Sciatic nerve (tissue), 2 donors: ENCODE measurements around the gene WASL. TPM values are rescaled to one million over a fixed set of nuclear protein-coding genes. Genes with fewer than 3 reads are reported as not detected.

Source experiments
- ATAC-seq: fragments of 200-7000 bp; cut with Tn5 transposase; one replicate; pipeline ENCODE4 v1.9.1; 2020; ENCODE audit warnings: mild to moderate bottlenecking, moderate library complexity
- DNase-seq: peaks from one replicate; pipeline ENCODE4 v3.0.0-alpha.2; 2020; ENCODE audit warnings: low spot score
- intact Hi-C: fragments of 100-400 bp; cut with DNase I; formaldehyde crosslinking; loops from one replicate; pipeline ENCODE4 v1.14.2; 2022
- total RNA-seq: library from RNA; stranded (reverse); fragmentation: NEBNext Ultra II Directional; extraction: Animal tissue kit (Norgen Biotek cat#: 25700); gene quantifications from one replicate; pipeline ENCODE4 v1.2.1, GENCODE V29; 2021
- donor health status: DM: no; HTN: no; CAD: no.
- donor health status: DM: no; HTN: no; CAD: no.

WASL gene
- total RNA-seq, 1 donor from 2014 or later: 51.3 TPM

- DNase-seq: no peak
These were observed 23.0 kb upstream of the WASL start for GRCh38 chr7:123771846-123772245.

GRCh38 chr7:123771256-123771655, 22.5 kb upstream of the WASL start:
- intact Hi-C loops: no loop called here
- no peak for ATAC-seq
- DNase-seq: no peak

More at GRCh38 chr7:123771846-123772245, 23.0 kb upstream of the WASL start:
- no peak for ATAC-seq
- intact Hi-C loops: no loop called here

DNA sequence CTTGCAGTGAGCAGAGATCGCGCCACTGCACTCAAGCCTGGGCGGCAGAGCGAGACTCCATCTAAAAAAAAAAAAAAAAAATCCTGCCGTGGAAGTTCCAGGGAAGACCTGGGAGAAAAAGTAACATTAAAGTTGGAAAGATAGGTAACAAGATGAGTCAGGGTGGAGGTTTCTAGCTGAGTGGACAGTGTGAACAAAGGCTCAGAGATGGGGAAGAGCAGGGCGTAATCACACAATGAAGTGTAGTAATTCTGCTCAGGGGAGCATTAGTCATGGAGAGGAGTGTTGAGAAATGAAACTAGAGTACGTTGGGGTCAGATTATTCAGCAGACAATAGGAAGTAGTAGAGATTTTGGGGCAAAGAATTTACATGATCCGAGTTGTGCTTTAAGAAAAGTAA, 21.6 kb upstream of the WASL start:
- no peak for DNase-seq
- intact Hi-C loops: no loop called here
- ATAC-seq: peak; percentile 83

DNA sequence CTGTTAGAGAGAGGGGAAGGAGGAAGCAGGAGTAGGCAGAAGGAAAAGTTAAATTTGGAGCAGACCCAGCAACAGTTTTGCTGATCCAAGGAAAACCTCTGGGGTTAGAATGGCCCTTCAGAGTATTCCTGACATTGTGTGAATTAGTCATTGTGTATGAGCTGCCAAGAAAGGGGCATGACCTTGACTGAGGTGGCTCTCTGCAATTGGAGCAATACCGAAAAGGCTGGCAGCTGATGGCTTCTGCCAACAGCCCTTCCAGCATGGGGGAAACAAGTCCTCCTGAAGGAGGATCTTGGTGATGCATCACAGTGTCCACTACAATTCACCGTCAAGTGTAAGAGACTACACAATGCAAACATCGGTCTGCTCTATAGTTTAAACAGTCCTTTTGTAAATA, 20.6 kb upstream of the WASL start:
- ATAC-seq: no peak
- intact Hi-C loops: no loop called here

DNA sequence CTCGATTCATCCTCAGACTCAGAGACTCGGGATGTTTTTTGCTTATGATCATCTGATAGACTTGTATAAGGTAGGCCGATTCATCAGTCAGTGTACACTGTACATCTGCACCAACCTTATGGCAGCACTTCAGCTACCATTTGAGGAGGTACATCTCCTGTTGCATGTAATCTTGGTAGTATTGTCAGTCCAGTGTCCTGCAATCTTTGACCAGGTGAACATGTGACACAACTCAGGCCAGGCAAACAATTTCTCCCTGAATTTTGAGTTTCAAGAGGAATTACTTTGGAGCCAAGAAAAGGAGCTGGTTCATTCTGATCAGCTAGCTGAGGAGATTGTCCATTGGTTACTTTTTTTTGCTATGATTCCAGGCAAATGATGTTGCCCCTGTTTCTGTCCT, 19.7 kb upstream of the WASL start:
- DNase-seq (no peak), ATAC-seq (no peak)
- intact Hi-C loops: no loop called here

More for the DNA sequence above, 20.6 kb upstream of the WASL start:
- DNase-seq: no peak

- DNase-seq: no peak
- intact Hi-C loops: no loop called here
- no peak for ATAC-seq
These were observed 14.4 kb upstream of the WASL start for GRCh38 chr7:123763191-123763661.

- ATAC-seq (no peak), DNase-seq (no peak)
- intact Hi-C loops: no loop called here
These were observed 12.9 kb upstream of the WASL start for GRCh38 chr7:123761729-123762128.

DNA sequence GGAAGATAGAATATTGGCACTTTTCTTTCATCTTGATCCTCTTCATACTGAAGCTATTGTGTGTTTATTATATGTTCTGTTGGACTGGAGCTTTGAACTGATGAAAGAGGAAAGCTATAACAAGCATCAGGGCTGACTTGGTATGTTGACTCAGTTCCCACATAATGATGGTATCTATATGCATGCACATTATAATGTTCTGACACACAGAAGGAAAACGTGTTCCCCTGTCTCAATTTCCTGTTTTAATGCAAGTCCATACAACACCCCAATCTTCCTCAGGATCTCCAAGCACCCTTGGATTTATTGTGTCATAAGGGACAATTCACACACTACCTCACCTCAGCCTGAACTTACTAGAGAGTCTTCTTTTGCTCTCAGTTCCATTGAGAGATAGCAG, 8.3 kb upstream of the WASL start:
- intact Hi-C loops: no loop called here
- no peak for ATAC-seq

DNA sequence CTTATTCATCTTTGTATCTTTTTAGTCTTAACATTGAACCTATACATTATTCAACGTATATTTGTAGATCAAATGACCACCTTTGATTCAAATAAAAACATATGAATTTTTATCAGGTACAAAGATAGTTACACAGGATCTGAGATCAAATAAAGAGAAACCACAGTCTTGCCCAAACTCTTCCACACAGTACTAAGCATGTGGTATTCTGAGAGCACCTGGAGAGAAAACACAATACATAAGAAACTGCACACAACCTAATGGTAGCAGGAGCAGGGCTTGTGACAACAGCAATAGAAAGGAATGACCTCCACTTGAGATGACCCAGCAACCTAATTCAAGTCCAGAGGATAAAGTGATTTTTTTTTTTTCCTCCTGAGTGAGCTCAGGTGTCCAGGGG, 6.5 kb upstream of the WASL start:
- intact Hi-C loops: no loop called here
- ATAC-seq (no peak), DNase-seq (no peak)

More for the DNA sequence above, 8.3 kb upstream of the WASL start:
- no peak for DNase-seq

- intact Hi-C loops: no loop called here
- ATAC-seq (no peak), DNase-seq (no peak)
These were observed 5.6 kb upstream of the WASL start for GRCh38 chr7:123754271-123754871.

GRCh38 chr7:123752534-123752933, 3.7 kb upstream of the WASL start:
- intact Hi-C loops: no loop called here
- ATAC-seq (no peak), DNase-seq (no peak)

DNA sequence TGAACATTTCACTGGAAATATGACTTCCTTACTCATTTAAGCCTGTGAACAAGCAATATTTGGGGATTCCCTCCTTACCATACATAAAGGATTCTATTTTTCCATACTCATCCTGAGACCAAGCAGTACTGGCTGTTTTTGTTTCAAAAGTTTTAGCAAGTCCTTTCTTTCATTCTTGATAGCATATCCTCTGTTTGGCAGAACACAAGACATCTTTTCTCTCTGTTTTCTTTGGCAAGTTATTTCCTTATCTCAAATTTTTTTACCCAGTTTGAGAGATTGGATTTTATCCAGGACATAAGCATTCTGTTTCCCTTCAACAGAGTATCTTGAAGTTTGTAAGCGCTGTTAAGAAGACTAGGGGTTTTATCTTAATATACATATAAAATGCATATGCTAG, 3.0 kb upstream of the WASL start:
- no peak for ATAC-seq
- no peak for DNase-seq
- intact Hi-C loops: no loop called here

DNA sequence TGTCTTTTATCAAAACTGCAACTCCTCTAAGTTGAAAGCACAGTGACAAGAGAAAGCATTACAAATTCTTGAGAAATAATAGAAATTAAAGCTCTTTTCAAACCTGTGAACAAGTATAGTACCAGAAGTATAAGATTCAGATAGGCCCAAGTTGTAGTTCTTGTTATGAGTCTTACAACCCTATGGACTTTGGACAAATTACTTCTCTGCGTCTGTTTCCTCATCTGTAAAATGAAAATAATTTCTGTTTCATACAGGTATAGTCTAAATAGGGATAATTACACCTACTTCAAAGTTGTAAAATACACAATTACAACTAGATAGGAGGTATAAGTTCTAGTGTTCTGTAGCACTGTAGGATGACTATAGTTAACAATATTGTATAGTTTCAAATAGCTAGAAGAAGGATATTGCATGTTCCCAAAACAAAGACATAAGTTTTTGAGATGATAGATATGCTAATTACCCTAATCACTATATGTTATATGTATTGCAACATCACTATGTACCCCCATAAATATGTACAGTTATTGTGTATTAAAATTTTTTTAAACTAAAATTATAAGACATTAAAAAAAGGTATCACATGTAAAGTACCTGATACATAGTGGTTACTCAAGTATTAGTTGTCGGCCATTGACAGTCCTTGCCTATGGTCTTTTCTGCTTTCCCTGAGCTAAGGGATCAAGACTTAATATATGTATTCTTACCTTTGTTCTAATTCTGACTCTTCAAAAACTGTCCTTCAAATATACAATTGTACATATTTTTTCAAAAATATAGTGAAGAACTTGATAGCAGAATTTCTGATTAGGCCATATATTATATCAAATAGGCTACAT, 1.8 kb upstream of the WASL start:
- intact Hi-C loops: no loop called here
- ATAC-seq: no peak
- no peak for DNase-seq

DNA sequence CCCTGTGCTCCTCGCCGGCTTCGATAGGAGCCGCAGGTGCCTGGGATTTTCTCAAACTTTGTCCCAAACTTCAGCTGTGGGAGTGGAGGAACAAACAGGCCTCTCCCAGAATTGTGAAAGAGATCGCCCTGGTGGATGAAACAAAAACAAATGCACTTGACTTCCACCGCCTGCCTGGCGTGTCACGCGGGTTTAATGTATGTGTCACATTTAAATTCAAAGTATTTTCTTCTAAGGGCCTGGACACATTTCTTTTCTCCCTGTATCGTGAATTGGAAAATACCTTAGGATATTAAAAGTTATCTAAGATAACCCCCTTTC, 694 bp upstream of the WASL start:
- ATAC-seq: no peak

DNA sequence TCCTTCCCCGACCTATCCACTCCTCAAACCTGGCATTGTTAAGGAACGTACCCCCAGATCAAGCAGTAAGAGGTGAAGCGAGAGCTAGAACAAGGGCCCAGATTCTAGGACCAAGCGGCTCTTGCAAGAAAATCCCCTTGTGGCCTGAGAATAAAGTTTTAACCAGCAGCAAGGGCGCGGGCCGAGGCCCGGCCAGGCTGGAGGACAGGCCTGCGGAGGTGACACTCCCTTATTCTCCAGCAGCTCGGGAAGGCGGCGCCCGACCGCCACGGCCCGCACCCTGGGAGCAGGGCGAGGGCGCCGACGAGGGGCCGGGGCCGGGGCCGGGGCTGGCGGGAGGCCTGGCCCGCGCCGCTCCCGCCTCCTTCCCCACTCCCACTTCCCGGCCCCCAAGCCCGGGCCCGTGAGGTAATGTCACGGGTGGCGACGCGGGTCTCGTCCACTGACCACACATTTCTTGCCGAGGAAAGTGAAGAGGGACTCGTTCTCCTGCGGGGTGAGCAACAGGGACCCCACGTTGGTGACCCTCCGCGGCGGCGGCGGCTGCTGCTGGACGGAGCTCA, 551 bp downstream of the WASL start:
- ATAC-seq: peak; percentile 50
- DNase-seq: peak; percentile 65
- intact Hi-C loops: no loop called here

More for the DNA sequence above, 694 bp upstream of the WASL start:
- no peak for DNase-seq
- intact Hi-C loops: no loop called here

DNA sequence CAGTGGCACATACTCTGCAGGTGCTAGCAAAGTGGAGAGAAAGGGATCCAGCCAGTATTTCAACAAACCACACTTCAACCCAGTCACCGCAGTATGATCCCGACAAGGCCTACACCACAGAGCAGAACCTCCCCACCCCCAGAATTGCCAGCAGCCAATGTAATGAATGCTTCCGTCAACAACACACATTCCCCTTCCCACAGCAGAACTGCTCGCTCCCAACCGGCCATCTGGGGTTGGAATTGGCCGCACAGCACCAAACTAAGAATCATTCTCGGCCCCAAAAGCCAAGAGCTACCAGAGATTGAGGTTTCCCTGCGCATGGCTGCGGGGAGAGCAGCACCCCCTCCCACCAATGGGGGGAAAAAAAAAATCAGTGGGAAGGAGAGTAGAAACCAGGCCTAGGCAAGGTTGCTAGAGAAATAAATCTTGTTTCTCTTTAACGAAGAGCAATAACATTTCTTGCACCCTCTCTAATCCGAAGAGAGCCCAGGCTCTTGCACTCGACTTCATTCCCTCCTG, 1.1 kb downstream of the WASL start:
- ATAC-seq: peak; percentile 45

DNA sequence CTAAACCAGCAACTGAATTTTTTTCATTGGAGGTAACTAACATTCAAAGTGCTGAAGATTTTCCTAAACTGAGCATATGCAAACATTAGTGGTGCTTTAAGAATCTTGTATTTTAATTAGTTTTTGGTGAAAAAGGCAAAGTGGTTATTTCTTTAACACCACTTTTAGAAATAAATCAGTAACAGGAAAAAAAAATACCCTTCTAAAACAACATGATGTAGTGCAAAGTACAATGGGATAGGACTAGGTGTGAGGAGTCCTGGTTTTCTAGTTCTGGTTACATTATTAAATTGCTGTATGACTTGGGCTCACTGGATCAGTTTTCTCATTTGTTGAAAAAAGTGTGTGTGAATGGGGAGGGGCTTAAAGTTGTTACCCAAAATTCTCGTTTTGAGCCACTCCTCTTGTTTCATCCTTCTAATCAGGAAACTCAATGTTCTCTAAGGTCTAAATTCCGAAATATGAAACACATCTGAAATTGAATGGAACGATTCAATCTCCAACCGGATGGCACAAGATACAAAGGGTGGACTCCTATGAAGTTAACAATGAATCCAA, 1.8 kb downstream of the WASL start:
- intact Hi-C loops: no loop called here
- no peak for ATAC-seq
- DNase-seq: no peak

More for the DNA sequence above, 1.1 kb downstream of the WASL start:
- intact Hi-C loops: no loop called here
- DNase-seq: peak; percentile 66

- no peak for ATAC-seq
- intact Hi-C loops: no loop called here
- DNase-seq: no peak
These were observed 2.7 kb downstream of the WASL start for GRCh38 chr7:123746055-123746454.

DNA sequence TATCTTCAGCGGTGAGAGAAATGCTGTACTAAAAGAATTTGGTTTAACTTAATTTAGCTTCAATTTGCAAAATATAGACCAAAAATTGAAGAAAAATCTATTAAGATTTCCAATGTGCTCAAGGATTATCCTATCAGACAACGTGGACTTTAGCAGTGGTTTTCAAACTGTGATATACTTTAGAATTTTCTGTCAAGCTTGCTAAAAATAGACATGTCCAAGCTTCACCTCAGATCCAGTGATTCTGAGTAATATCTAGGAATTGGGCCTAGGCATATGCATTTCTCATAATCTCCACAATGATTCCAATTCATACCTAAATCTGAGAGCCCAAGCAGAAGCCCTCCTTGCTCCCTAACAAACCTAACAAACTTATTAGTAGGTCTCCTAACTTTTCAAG, 3.4 kb downstream of the WASL start:
- DNase-seq (no peak), ATAC-seq (no peak)
- intact Hi-C loops: no loop called here

- ATAC-seq: no peak
- intact Hi-C loops: no loop called here
- DNase-seq: no peak
These were observed 4.4 kb downstream of the WASL start for GRCh38 chr7:123744416-123744815.
